Iris pigment epithelial cell (primary cell): ENCODE results near the gene LRCH1.

Experiments
- DNase-seq: peaks from one replicate; pipeline ENCODE4 v3.0.0-alpha.2; 2011; ENCODE audit warnings: low read depth

The LRCH1 gene

GRCh38 chr13:46712524-46712923, 159.6 kb downstream of the LRCH1 start:
- peak; percentile 10 for DNase-seq

GRCh38 chr13:46715363-46715762, 162.4 kb downstream of the LRCH1 start:
- DNase-seq: no peak

GRCh38 chr13:46716821-46717220, 163.9 kb downstream of the LRCH1 start:
- peak; percentile 6 for DNase-seq

- DNase-seq: no peak
Observed at GRCh38 chr13:46717275-46717674, 164.3 kb downstream of the LRCH1 start.

- no peak for DNase-seq
Observed at GRCh38 chr13:46717856-46718255, 164.9 kb downstream of the LRCH1 start.

- no peak for DNase-seq
Observed at GRCh38 chr13:46720189-46720588, 167.2 kb downstream of the LRCH1 start.

- DNase-seq: peak; percentile 57
Observed at GRCh38 chr13:46721054-46721453, 168.1 kb downstream of the LRCH1 start.

GRCh38 chr13:46726347-46726746, 173.4 kb downstream of the LRCH1 start:
- DNase-seq: no peak

- DNase-seq: peak; percentile 15
Observed at GRCh38 chr13:46728777-46729176, 175.8 kb downstream of the LRCH1 start.

- DNase-seq: no peak
Observed at GRCh38 chr13:46731535-46731934, 178.6 kb downstream of the LRCH1 start.

GRCh38 chr13:46735425-46735824, 182.5 kb downstream of the LRCH1 start:
- DNase-seq: no peak

- no peak for DNase-seq
Observed at GRCh38 chr13:46736541-46737310, 183.8 kb downstream of the LRCH1 start.

GRCh38 chr13:46738055-46738454, 185.1 kb downstream of the LRCH1 start:
- DNase-seq: peak; percentile 43

GRCh38 chr13:46738766-46739165, 185.8 kb downstream of the LRCH1 start:
- no peak for DNase-seq

GRCh38 chr13:46739447-46740098, 186.6 kb downstream of the LRCH1 start:
- DNase-seq: no peak

- peak; percentile 80 for DNase-seq
Observed at GRCh38 chr13:46743191-46743590, 190.2 kb downstream of the LRCH1 start.

GRCh38 chr13:46745062-46745461, 192.1 kb downstream of the LRCH1 start:
- no peak for DNase-seq

- DNase-seq: no peak
Observed at GRCh38 chr13:46745706-46746105, 192.7 kb downstream of the LRCH1 start.

GRCh38 chr13:46747031-46747820, 194.3 kb downstream of the LRCH1 start:
- DNase-seq: no peak

GRCh38 chr13:46748300-46748699, 195.3 kb downstream of the LRCH1 start:
- no peak for DNase-seq

GRCh38 chr13:46749951-46750350, 197.0 kb downstream of the LRCH1 start:
- peak; percentile 37 for DNase-seq

GRCh38 chr13:46751811-46752635, 199.1 kb downstream of the LRCH1 start:
- DNase-seq: peak; percentile 24
